Natural killer cell (primary cell): ENCODE data around the gene SMARCD3. TPM values are rescaled to one million over a fixed set of nuclear protein-coding genes. Genes with fewer than 3 reads are reported as not detected.

Source experiments
- ATAC-seq, 3 donors: fragments of 150-1000 bp in 2 of 3; fragments of 200-7000 bp in 1 of 3; cut with Tn5 transposase; 1 replicate in 1 of 3; 2 replicates in 2 of 3; pipeline ENCODE4 v1.10.0; 2021; ENCODE audit warnings: mild to moderate bottlenecking in 2 of 3, moderate library complexity in 2 of 3
- DNase-seq, 2 donors: peaks; one replicate each; pipeline versions ENCODE4 v3.0.0 to v3.0.0-alpha.2; 2013 to 2021; ENCODE audit warnings: mixed read lengths in 1 of 2
- H3K27ac ChIP-seq: one replicate; pipeline ENCODE4 v1.5.1; 2013; ENCODE audit warnings: mild to moderate bottlenecking, low read length
- H3K27me3 ChIP-seq: one replicate; pipeline ENCODE4 v1.6.1; 2013; ENCODE audit warnings: low read length; ENCODE audit not compliant: control insufficient read depth, insufficient read depth
- H3K36me3 ChIP-seq: one replicate; pipeline ENCODE4 v1.6.1; 2013; ENCODE audit warnings: low read length; ENCODE audit not compliant: control insufficient read depth, insufficient read depth
- H3K4me1 ChIP-seq: one replicate; pipeline ENCODE4 v1.6.1; 2013; ENCODE audit warnings: low read length; ENCODE audit not compliant: control insufficient read depth, insufficient read depth
- H3K4me3 ChIP-seq: one replicate; pipeline ENCODE4 v1.5.1; 2013; ENCODE audit warnings: low read length
- H3K9me3 ChIP-seq: one replicate; pipeline ENCODE4 v1.6.1; 2013; ENCODE audit warnings: low read length; ENCODE audit not compliant: control insufficient read depth, insufficient read depth
- H3K27ac Mint-ChIP-seq, 2 donors: one replicate each; pipeline ENCODE4 v1.8.0; 2022; ENCODE audit warnings: mild to moderate bottlenecking in 2 of 2, mixed read lengths in 2 of 2, moderate library complexity in 1 of 2
- H3K27me3 Mint-ChIP-seq, 2 donors: one replicate each; pipeline ENCODE4 v1.8.0; 2022; ENCODE audit warnings: low read depth in 2 of 2, mixed read lengths in 2 of 2
- H3K36me3 Mint-ChIP-seq: one replicate; pipeline ENCODE4 v1.8.0; 2022; ENCODE audit warnings: mixed read lengths
- H3K4me1 Mint-ChIP-seq, 2 donors: one replicate each; pipeline ENCODE4 v1.8.0; 2022; ENCODE audit warnings: mixed read lengths in 2 of 2
- H3K4me3 Mint-ChIP-seq: one replicate; pipeline ENCODE4 v1.8.0; 2022; ENCODE audit warnings: mild to moderate bottlenecking, moderate library complexity, mixed read lengths
- H3K9me3 Mint-ChIP-seq, 2 donors: one replicate each; pipeline ENCODE4 v1.8.0; 2022; ENCODE audit warnings: mixed read lengths in 2 of 2
- CTCF ChIP-seq: fragments of 200-600 bp; IDR thresholded peaks from one replicate; pipeline ENCODE4 v1.8.0; 2022; ENCODE audit warnings: antibody characterized with exemption
- WGBS: methylation state at CpG from one replicate; pipeline ENCODE4 v1.1.7; 2013; ENCODE audit warnings: missing lambda C conversion rate; ENCODE audit not compliant: insufficient coverage; 5-methylcytosine and 5-hydroxymethylcytosine counted together
- intact Hi-C: fragments of 100-400 bp; cut with micrococcal nuclease; formaldehyde crosslinking; loops from one replicate; pipeline ENCODE4 v1.14.2; 2022
- total RNA-seq, 4 donors: library from RNA; stranded (reverse); fragments of 120-200 nt in 1 of 4; gene quantifications; one replicate each; pipeline versions ENCODE4 v1.2.3 to v1.2.4, GENCODE V29; 2013 to 2022

SMARCD3 gene
- total RNA-seq, 3 donors from 2014 or later (not counting 1 experiment from before 2014, with no cell fraction given): 3.1 to 8.7 (median 6.5) TPM

- no peaks in the 10 kb centered on the region for H3K9me3 ChIP-seq
- peaks cover 24% of the 10 kb centered on the region for H3K4me1 ChIP-seq
- Mint-ChIP-seq H3K4me1 (peaks cover 22% of the 10 kb centered on the region in 2 donors), H3K36me3 (no peaks in the 10 kb centered on the region), H3K27ac (peak overlapping the region; percentile 2 to 72), H3K4me3 (peak overlapping the region; percentile 54), H3K27me3 (peaks cover 0 to 9% of the 10 kb centered on the region in 2 donors), H3K9me3 (no peaks in the 10 kb centered on the region)
- H3K36me3 ChIP-seq: no peaks in the 10 kb centered on the region
- H3K4me3 ChIP-seq: no peak overlapping the region
- WGBS: 5% methylated on average over 8 of the region's 9 CpGs
- intact Hi-C loops: no loop called here
- TF ChIP-seq CTCF: no peak
- DNase-seq: peak in 1 of 2 donors; percentile 69
- ATAC-seq: peak; percentile 33 to 69 (median 58)
- H3K27ac ChIP-seq: peak overlapping the region; percentile 64
- H3K27me3 ChIP-seq: no peaks in the 10 kb centered on the region
These were observed 41.6 kb downstream of the SMARCD3 start for GRCh38 chr7:151206914-151207313.

- Mint-ChIP-seq H3K36me3 (no peaks in the 10 kb centered on the region), H3K4me1 (peaks cover 22% of the 10 kb centered on the region in 2 donors), H3K4me3 (peak overlapping the region; percentile 46), H3K9me3 (no peaks in the 10 kb centered on the region), H3K27ac (no peak overlapping the region), H3K27me3 (peaks cover 0 to 9% of the 10 kb centered on the region in 2 donors)
- DNase-seq (no peak), ATAC-seq (no peak)
- WGBS: 93% methylated on average over 3 of the region's 6 CpGs
- no peaks in the 10 kb centered on the region for H3K9me3 ChIP-seq
- H3K36me3 ChIP-seq: no peaks in the 10 kb centered on the region
- TF ChIP-seq CTCF: no peak
- H3K4me1 ChIP-seq: peaks cover 24% of the 10 kb centered on the region
- no peaks in the 10 kb centered on the region for H3K27me3 ChIP-seq
- H3K27ac ChIP-seq: no peak overlapping the region
- intact Hi-C loops: no loop called here
- H3K4me3 ChIP-seq: no peak overlapping the region
These were observed 42.8 kb downstream of the SMARCD3 start for GRCh38 chr7:151205730-151206129.

- 81% methylated on average over 48 of the region's 48 CpGs for WGBS
- no peak for ATAC-seq
- H3K27ac Mint-ChIP-seq: no peak overlapping the region
These were observed 44.0 kb downstream of the SMARCD3 start for GRCh38 chr7:151204383-151205032.

More at GRCh38 chr7:151204383-151205032, 44.0 kb downstream of the SMARCD3 start:
- no peak overlapping the region for H3K4me3 ChIP-seq
- DNase-seq: no peak
- TF ChIP-seq CTCF: no peak
- no peaks in the 10 kb centered on the region for H3K9me3 ChIP-seq
- H3K36me3 ChIP-seq: no peaks in the 10 kb centered on the region
- peaks cover 24% of the 10 kb centered on the region for H3K4me1 ChIP-seq
- H3K27me3 Mint-ChIP-seq: peaks cover 0 to 9% of the 10 kb centered on the region in 2 donors
- no peaks in the 10 kb centered on the region for H3K27me3 ChIP-seq
- H3K9me3 Mint-ChIP-seq: no peaks in the 10 kb centered on the region
- no peaks in the 10 kb centered on the region for H3K36me3 Mint-ChIP-seq
- intact Hi-C loops: no loop called here
- no peak overlapping the region for H3K27ac ChIP-seq
- peaks cover 22% of the 10 kb centered on the region in 2 donors for H3K4me1 Mint-ChIP-seq
- no peak overlapping the region for H3K4me3 Mint-ChIP-seq
